AG04450 (cell line): ENCODE results near the gene LSM3. TPM values are rescaled to one million over a fixed set of nuclear protein-coding genes. Genes with fewer than 3 reads are reported as not detected.

ENCODE experiments used
- CTCF ChIA-PET: fragments of 300-600, 350-600 bp; formaldehyde crosslinking; extraction: SDS; loops from one replicate; lab custom pipeline; 2022; ENCODE audit warnings: antibody characterized with exemption, inconsistent platforms; lab: Charles Lee
- POLR2A ChIA-PET: fragments of 350-600 bp; formaldehyde crosslinking; extraction: SDS; loops from one replicate; lab custom pipeline; 2021; ENCODE audit warnings: antibody characterized with exemption, inconsistent platforms; lab: Yijun Ruan, JAX
- DNase-seq: peaks from one replicate; pipeline ENCODE4 v3.0.0-alpha.2; 2011; ENCODE audit warnings: low read depth, low spot score
- H3K27ac ChIP-seq: one replicate; pipeline ENCODE4 v1.5.1; 2012; ENCODE audit warnings: low read depth, low read length, control low read depth
- H3K27me3 ChIP-seq: one replicate; pipeline ENCODE4 v1.6.0; 2012; ENCODE audit warnings: low read length; ENCODE audit not compliant: control insufficient read depth, insufficient read depth
- H3K4me3 ChIP-seq: 2 replicates; pipeline ENCODE4 v1.5.1; 2011; ENCODE audit warnings: mild to moderate bottlenecking, low read depth, low read length, control low read depth
- H3K9me3 ChIP-seq: 2 replicates; pipeline ENCODE4 v1.5.1; 2012; ENCODE audit warnings: low read length; ENCODE audit not compliant: control insufficient read depth, insufficient read depth
- polyA plus RNA-seq: library from polyadenylated mRNA; depleted of rRNA; stranded (reverse); fragments of >200 nt; gene quantifications from 2 replicates; pipeline ENCODE4 v1.2.3, GENCODE V29; 2011
- TF ChIP-seq, protein P1 (sequence below): IDR thresholded peaks from 2 replicates; pipeline ENCODE4 v1.5.1; 2011; ENCODE audit warnings: low read depth, low read length, control low read depth, inconsistent platforms

The LSM3 gene
- polyA plus RNA-seq, 1 experiment = 11.9 TPM

DNA sequence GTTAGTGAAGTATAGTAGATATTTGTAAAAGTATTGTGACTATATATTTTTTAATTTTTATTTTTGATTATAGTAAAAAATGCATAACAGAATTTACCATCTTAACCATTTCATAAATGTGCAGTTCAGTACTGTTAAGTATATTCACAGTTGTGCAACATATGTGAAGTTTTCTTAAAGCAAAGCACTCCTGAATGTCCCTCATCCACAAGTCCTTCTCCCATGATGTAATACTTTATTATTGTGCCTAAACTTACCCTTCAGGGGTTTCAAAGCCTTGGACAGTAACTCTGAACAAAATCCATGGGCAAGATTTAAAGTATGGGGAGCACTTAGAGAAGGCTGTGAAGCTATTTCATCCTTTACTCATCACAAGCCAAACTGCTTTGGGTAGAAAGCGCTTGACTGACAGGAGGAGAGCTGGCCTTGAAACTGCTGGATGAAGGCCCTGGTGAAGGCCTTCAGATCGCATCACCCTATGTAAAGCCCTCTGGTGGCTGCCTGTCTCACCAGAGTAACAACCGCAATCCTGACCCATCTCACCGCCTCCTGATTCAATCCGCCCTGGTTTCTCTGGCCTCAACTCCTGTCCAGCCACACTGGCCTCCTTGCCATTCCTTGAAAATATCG lies 28.0 kb downstream of the LSM3 start:
- Histone ChIP-seq H3K4me3 (no peak overlapping the region), H3K27ac (no peak overlapping the region)
- POLR2A ChIA-PET = interaction anchor here (0.6 kb wide), 1 partner anchor 214 kb away, joined by 6 read pairs; no protein-coding TSS in a partner anchor

DNA sequence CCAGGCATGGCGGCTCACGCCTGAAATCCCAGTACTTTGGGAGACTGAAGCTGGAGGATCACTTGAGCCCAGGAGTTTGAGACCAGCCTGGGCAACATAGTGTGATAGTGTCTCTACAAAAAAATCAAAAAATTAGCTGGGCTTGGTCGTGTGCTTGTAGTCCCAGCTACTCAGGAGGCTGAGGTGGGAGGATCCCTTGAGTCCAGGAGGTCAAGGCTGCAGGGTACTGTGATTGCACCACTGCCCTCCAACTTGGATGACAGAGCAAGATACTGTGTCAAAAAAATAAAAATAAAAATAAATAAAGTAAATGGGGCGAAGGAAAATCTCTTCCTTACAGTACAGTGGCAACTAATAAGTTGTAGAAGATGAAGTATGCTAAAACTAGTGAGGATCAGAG lies 29.6 kb downstream of the LSM3 start:
- H3K27ac ChIP-seq = peak overlapping the region; percentile 47
- DNase-seq = no peak
- CTCF ChIA-PET = interaction anchor here (1.1 to 2.6 kb wide), 2 partner anchors 53 to 260 kb away, joined by 6 to 9 read pairs; no protein-coding TSS in a partner anchor
- H3K9me3 ChIP-seq = no peaks in the 10 kb centered on the region
- H3K27me3 ChIP-seq = no peaks in the 10 kb centered on the region
- no peak overlapping the region for H3K4me3 ChIP-seq
- TF ChIP-seq, protein P1, sequence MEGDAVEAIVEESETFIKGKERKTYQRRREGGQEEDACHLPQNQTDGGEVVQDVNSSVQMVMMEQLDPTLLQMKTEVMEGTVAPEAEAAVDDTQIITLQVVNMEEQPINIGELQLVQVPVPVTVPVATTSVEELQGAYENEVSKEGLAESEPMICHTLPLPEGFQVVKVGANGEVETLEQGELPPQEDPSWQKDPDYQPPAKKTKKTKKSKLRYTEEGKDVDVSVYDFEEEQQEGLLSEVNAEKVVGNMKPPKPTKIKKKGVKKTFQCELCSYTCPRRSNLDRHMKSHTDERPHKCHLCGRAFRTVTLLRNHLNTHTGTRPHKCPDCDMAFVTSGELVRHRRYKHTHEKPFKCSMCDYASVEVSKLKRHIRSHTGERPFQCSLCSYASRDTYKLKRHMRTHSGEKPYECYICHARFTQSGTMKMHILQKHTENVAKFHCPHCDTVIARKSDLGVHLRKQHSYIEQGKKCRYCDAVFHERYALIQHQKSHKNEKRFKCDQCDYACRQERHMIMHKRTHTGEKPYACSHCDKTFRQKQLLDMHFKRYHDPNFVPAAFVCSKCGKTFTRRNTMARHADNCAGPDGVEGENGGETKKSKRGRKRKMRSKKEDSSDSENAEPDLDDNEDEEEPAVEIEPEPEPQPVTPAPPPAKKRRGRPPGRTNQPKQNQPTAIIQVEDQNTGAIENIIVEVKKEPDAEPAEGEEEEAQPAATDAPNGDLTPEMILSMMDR = no peak
- POLR2A ChIA-PET = no interaction called here

More for the DNA sequence above, 28.0 kb downstream of the LSM3 start:
- no peaks in the 10 kb centered on the region for H3K27me3 ChIP-seq
- no peaks in the 10 kb centered on the region for H3K9me3 ChIP-seq
- CTCF ChIA-PET = interaction anchor here (2.6 to 7.5 kb wide), 2 partner anchors 55 to 255 kb away, joined by 9 to 152 read pairs; no protein-coding TSS in a partner anchor
- TF ChIP-seq, protein P1 = no peak
- DNase-seq = no peak

DNA sequence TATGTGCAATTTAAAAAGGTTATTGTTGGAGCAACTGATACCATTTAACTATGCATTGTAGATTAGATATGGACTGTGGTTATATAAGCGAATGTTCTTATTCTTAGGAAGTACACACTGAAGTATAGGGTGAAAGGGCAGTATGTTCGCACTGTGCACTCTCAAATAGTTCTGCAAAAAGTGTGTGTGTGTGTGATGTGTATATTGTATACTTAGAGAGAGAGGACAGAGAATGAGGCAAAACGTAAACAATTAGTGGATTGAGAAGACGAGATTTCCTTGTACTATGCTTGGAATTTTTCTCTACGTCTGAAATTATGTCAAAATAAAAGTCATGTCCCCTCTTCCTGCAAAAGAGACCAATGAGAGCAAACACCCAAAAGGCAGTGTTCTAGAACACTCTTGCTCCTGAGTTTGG lies 30.4 kb downstream of the LSM3 start:
- H3K27ac ChIP-seq = peak overlapping the region; percentile 77
- POLR2A ChIA-PET = interaction anchor here (1.0 to 4.1 kb wide), 4 partner anchors 23 to 244 kb away, joined by 4 to 19 read pairs (median 8); partner anchors contain the start of genes LSM3 and XPC

DNA sequence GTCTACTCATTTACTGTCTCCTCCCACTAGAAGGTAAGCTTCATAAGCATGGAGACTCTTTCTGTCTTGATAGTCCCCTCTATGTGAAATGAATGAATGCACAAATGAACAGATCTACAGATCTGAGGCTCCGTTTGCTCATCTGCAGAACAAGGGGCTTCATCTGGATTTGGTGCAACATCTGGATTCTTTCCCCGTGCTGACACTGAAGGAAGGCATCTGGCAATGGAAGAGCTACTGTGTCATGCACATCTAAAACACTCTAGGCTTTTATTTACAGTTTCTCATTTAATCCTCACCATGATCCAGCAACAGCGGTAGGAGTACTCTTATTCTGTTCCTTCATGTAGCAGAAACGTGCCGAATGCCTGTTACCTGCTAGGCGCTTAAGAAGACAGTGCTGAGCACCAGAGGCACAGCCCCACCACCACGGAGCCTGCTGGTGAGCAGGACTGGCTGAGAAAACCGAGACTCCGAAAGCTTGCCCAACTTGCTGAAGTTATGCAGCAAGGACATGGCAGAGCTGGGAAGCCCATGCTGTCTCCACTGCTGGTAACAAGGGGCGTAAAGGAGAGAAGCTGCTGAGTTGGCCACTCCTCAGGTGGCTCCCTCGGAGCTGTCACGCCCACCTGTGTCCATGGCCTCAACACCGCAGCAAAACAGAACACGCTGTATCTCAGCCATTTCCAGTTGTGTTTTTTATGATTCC lies 31.1 kb downstream of the LSM3 start:
- no peak for DNase-seq
- POLR2A ChIA-PET = interaction anchor here (1.0 to 4.1 kb wide), 4 partner anchors 22 to 243 kb away, joined by 4 to 19 read pairs (median 8); partner anchors contain the start of genes LSM3 and XPC
- Histone ChIP-seq H3K9me3 (no peaks in the 10 kb centered on the region), H3K27ac (peak overlapping the region; percentile 77), H3K27me3 (no peaks in the 10 kb centered on the region), H3K4me3 (no peak overlapping the region)
- CTCF ChIA-PET = interaction anchor here (1.0 to 4.6 kb wide), 3 partner anchors 51 to 300 kb away, joined by 3 to 20 read pairs (median 3); no protein-coding TSS in a partner anchor
- TF ChIP-seq, protein P1 = no peak

More for the DNA sequence above, 30.4 kb downstream of the LSM3 start:
- CTCF ChIA-PET = interaction anchor here (1.0 to 4.6 kb wide), 2 partner anchors 52 to 252 kb away, joined by 3 to 20 read pairs; no protein-coding TSS in a partner anchor
- TF ChIP-seq, protein P1 = no peak
- Histone ChIP-seq H3K27me3 (no peaks in the 10 kb centered on the region), H3K9me3 (no peaks in the 10 kb centered on the region), H3K4me3 (no peak overlapping the region)
- DNase-seq = peak; percentile 57
